H9 (cell line): ENCODE results near the gene ASXL3. TPM values are rescaled to one million over a fixed set of nuclear protein-coding genes. Genes with fewer than 3 reads are reported as not detected.

Experiments used
- DNase-seq: peaks from one replicate; pipeline ENCODE4 v3.0.0-alpha.2; 2017
- H2AFZ ChIP-seq: one replicate; pipeline ENCODE4 v1.6.1; 2013; ENCODE audit warnings: mild to moderate bottlenecking, low read length, control low read depth, moderate library complexity
- H2AK5ac ChIP-seq: 2 replicates; pipeline ENCODE4 v1.6.1; 2013; ENCODE audit warnings: low read length, control low read depth, mixed read lengths; ENCODE audit not compliant: insufficient read length
- H2BK120ac ChIP-seq: one replicate; pipeline ENCODE4 v1.6.1; 2013; ENCODE audit warnings: low read depth, mild to moderate bottlenecking, low read length, control low read depth, inconsistent platforms; ENCODE audit not compliant: poor library complexity, severe bottlenecking
- H2BK12ac ChIP-seq: 2 replicates; pipeline ENCODE4 v1.6.1; 2013; ENCODE audit warnings: low read length, control low read depth, mixed read lengths, low read depth; ENCODE audit not compliant: insufficient read length
- H2BK15ac ChIP-seq: 2 replicates; pipeline ENCODE4 v1.6.1; 2013; ENCODE audit warnings: low read depth, low read length, control low read depth
- H2BK20ac ChIP-seq: one replicate; pipeline ENCODE4 v1.6.1; 2013; ENCODE audit warnings: low read depth, mild to moderate bottlenecking, low read length, control low read depth, inconsistent platforms; ENCODE audit not compliant: poor library complexity, severe bottlenecking
- H2BK5ac ChIP-seq: 2 replicates; pipeline ENCODE4 v1.6.1; 2013; ENCODE audit warnings: low read length, control low read depth, mixed read lengths; ENCODE audit not compliant: insufficient read length
- H3K14ac ChIP-seq: 2 replicates; pipeline ENCODE4 v1.6.1; 2013; ENCODE audit warnings: low read length, control low read depth; ENCODE audit not compliant: insufficient read depth
- H3K18ac ChIP-seq: 2 replicates; pipeline ENCODE4 v1.6.1; 2013; ENCODE audit warnings: low read depth, mild to moderate bottlenecking, mixed read lengths, low read length, control low read depth; ENCODE audit not compliant: insufficient read length
- H3K23ac ChIP-seq: 2 replicates; pipeline ENCODE4 v1.6.1; 2013; ENCODE audit warnings: low read length, control low read depth, mixed read lengths, low read depth; ENCODE audit not compliant: insufficient read length
- H3K23me2 ChIP-seq: 2 replicates; pipeline ENCODE4 v1.6.1; 2013; ENCODE audit warnings: low read depth, mild to moderate bottlenecking, mixed read lengths, low read length, control low read depth; ENCODE audit not compliant: insufficient read length, poor library complexity, severe bottlenecking
- H3K27ac ChIP-seq: 2 replicates; pipeline ENCODE4 v1.5.1; 2013; ENCODE audit warnings: low read length, control low read depth, mixed read lengths, low read depth; ENCODE audit not compliant: insufficient read length
- H3K27me3 ChIP-seq: 2 replicates; pipeline ENCODE4 v1.6.1; 2013; ENCODE audit warnings: low read length, control low read depth, inconsistent platforms; ENCODE audit not compliant: insufficient read depth
- H3K4ac ChIP-seq: 2 replicates; pipeline ENCODE4 v1.6.1; 2013; ENCODE audit warnings: low read depth, mild to moderate bottlenecking, control low read depth, inconsistent platforms, low read length, moderate library complexity
- H3K4me1 ChIP-seq: 2 replicates; pipeline ENCODE4 v1.6.1; 2013; ENCODE audit warnings: low read length, control low read depth, inconsistent platforms; ENCODE audit not compliant: insufficient read depth
- H3K4me2 ChIP-seq: 2 replicates; pipeline ENCODE4 v1.6.1; 2013; ENCODE audit warnings: low read length, control low read depth, mixed read lengths; ENCODE audit not compliant: insufficient read length, insufficient read depth
- H3K56ac ChIP-seq: 2 replicates; pipeline ENCODE4 v1.6.1; 2013; ENCODE audit warnings: low read depth, mild to moderate bottlenecking, mixed read lengths, low read length, control low read depth; ENCODE audit not compliant: insufficient read length
- H3K79me1 ChIP-seq: 2 replicates; pipeline ENCODE4 v1.6.1; 2013; ENCODE audit warnings: low read depth, mild to moderate bottlenecking, moderate library complexity, low read length, control low read depth, inconsistent platforms; ENCODE audit not compliant: insufficient read depth, poor library complexity, severe bottlenecking
- H3K79me2 ChIP-seq: 2 replicates; pipeline ENCODE4 v1.6.1; 2013; ENCODE audit warnings: low read length, control low read depth, inconsistent platforms; ENCODE audit not compliant: insufficient read depth
- H3K9ac ChIP-seq: 2 replicates; pipeline ENCODE4 v1.6.1; 2013; ENCODE audit warnings: low read length, control low read depth, mixed read lengths; ENCODE audit not compliant: insufficient read length; ENCODE audit errors: extremely low read depth
- H3K9me3 ChIP-seq: one replicate; pipeline ENCODE4 v1.6.1; 2013; ENCODE audit warnings: low read depth, low read length, inconsistent platforms; ENCODE audit not compliant: control insufficient read depth
- H3T11ph ChIP-seq: one replicate; pipeline ENCODE4 v1.6.1; 2013; ENCODE audit warnings: mild to moderate bottlenecking, low read length, control low read depth, inconsistent platforms
- H4K20me1 ChIP-seq: one replicate; pipeline ENCODE4 v1.6.1; 2013; ENCODE audit not compliant: control insufficient read depth, insufficient read length, insufficient read depth
- H4K5ac ChIP-seq: 2 replicates; pipeline ENCODE4 v1.6.1; 2013; ENCODE audit warnings: low read depth, mild to moderate bottlenecking, mixed read lengths, low read length, control low read depth; ENCODE audit not compliant: insufficient read length
- H4K8ac ChIP-seq: replicated peaks from 2 replicates; pipeline ENCODE4 v1.6.1; 2013; ENCODE audit warnings: low read length, control low read depth, mixed read lengths, low read depth; ENCODE audit not compliant: insufficient read length
- H4K91ac ChIP-seq: 2 replicates; pipeline ENCODE4 v1.6.1; 2013; ENCODE audit warnings: low read depth, mild to moderate bottlenecking, moderate library complexity, mixed read lengths, low read length, control low read depth; ENCODE audit not compliant: insufficient read length
- H3K27ac Mint-ChIP-seq, 3 experiments: 2 replicates in 2 of 3; 3 replicates in 1 of 3; pipeline ENCODE4 v1.8.0; 2020 to 2021; ENCODE audit warnings: mixed read lengths in 3 of 3, mild to moderate bottlenecking in 1 of 3, moderate library complexity in 1 of 3
- H3K27me3 Mint-ChIP-seq: 2 replicates; pipeline ENCODE4 v1.8.0; 2021; ENCODE audit warnings: low read depth, mild to moderate bottlenecking, moderate library complexity, mixed read lengths
- H3K36me3 Mint-ChIP-seq, 3 experiments: 2 replicates in 2 of 3; 3 replicates in 1 of 3; pipeline ENCODE4 v1.8.0; 2020 to 2021; ENCODE audit warnings: low read depth in 3 of 3, mixed read lengths in 3 of 3; ENCODE audit not compliant: insufficient read depth in 1 of 3
- H3K4me1 Mint-ChIP-seq, 2 experiments: 2 replicates each; pipeline ENCODE4 v1.8.0; 2020; ENCODE audit warnings: mixed read lengths in 2 of 2
- H3K4me3 Mint-ChIP-seq, 2 experiments: 2 replicates in 1 of 2; 3 replicates in 1 of 2; pipeline ENCODE4 v1.8.0; 2020 to 2021; ENCODE audit warnings: mild to moderate bottlenecking in 2 of 2, mixed read lengths in 2 of 2, moderate library complexity in 1 of 2
- H3K9me3 Mint-ChIP-seq, 2 experiments: 2 replicates in 1 of 2; 3 replicates in 1 of 2; pipeline ENCODE4 v1.8.0; 2020; ENCODE audit warnings: mild to moderate bottlenecking in 2 of 2, mixed read lengths in 2 of 2, moderate library complexity in 1 of 2
- WGBS: extraction: QIAGEN DNeasy Blood & Tissue Kit; methylation state at CpG from one replicate; pipeline ENCODE4 v1.1.7; 2013; ENCODE audit warnings: missing lambda C conversion rate, low lambda C conversion rate, mixed read lengths; ENCODE audit not compliant: insufficient read length; ENCODE audit errors: extremely low coverage; 5-methylcytosine and 5-hydroxymethylcytosine counted together
- total RNA-seq: library from RNA; stranded (reverse); gene quantifications from 2 replicates; pipeline ENCODE4 v1.2.1, GENCODE V29; 2021
- TF ChIP-seq, protein P1 (sequence below): fragments of 200-600 bp; sonication (generic); conservative IDR thresholded peaks from 3 replicates; pipeline ENCODE4 v1.8.0; 2021; ENCODE audit warnings: antibody characterized with exemption, mild to moderate bottlenecking

ASXL3 gene
- total RNA-seq, 1 experiment from 2014 or later: 0.35 TPM

DNA sequence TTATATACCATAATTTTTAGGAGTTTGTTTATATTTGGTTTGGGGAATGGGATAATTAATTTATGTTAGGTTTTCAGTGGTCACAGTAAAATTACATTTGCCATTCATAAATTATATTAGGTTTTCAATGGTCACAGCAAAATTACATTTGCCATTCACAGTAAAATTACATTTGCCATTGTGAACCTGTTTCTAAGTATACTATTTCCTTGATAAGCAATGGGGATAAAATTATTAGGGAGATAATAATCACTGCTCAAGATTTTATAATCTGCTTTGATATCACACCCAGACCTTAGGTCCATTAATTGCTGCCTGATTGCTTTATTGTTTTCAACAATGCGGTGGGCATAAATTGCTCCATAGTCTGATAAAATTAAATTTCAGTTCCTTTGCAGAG lies 124.6 kb downstream of the ASXL3 start:
- no peak overlapping the region for H2AK5ac ChIP-seq
- H3K56ac ChIP-seq: no peak overlapping the region
- H4K91ac ChIP-seq: no peak overlapping the region
- no CpG with 5 or more reads among the region's 1 CpG for WGBS
- Mint-ChIP-seq H3K27ac (no peak overlapping the region), H3K36me3 (no peaks in the 10 kb centered on the region), H3K9me3 (no peaks in the 10 kb centered on the region), H3K27me3 (no peaks in the 10 kb centered on the region), H3K4me1 (no peaks in the 10 kb centered on the region), H3K4me3 (no peak overlapping the region)
- no peak for DNase-seq
- H3K23ac ChIP-seq: no peak overlapping the region
- no peak overlapping the region for H4K8ac ChIP-seq
- no peaks in the 10 kb centered on the region for H3K4me1 ChIP-seq
- H3K79me1 ChIP-seq: no peaks in the 10 kb centered on the region
- H3K79me2 ChIP-seq: no peaks in the 10 kb centered on the region
- H3K9ac ChIP-seq: no peak overlapping the region
- H3K27me3 ChIP-seq: no peaks in the 10 kb centered on the region
- no peak overlapping the region for H4K5ac ChIP-seq
- H3K4ac ChIP-seq: no peak overlapping the region
- H4K20me1 ChIP-seq: no peaks in the 10 kb centered on the region
- no peak overlapping the region for H2BK12ac ChIP-seq
- no peak overlapping the region for H3T11ph ChIP-seq
- H3K27ac ChIP-seq: no peak overlapping the region
- no peak overlapping the region for H3K14ac ChIP-seq
- no peaks in the 10 kb centered on the region for H3K9me3 ChIP-seq
- no peak overlapping the region for H2BK5ac ChIP-seq
- no peak overlapping the region for H2BK15ac ChIP-seq
- H2BK120ac ChIP-seq: no peak overlapping the region
- H3K18ac ChIP-seq: no peak overlapping the region
- TF ChIP-seq, protein P1, sequence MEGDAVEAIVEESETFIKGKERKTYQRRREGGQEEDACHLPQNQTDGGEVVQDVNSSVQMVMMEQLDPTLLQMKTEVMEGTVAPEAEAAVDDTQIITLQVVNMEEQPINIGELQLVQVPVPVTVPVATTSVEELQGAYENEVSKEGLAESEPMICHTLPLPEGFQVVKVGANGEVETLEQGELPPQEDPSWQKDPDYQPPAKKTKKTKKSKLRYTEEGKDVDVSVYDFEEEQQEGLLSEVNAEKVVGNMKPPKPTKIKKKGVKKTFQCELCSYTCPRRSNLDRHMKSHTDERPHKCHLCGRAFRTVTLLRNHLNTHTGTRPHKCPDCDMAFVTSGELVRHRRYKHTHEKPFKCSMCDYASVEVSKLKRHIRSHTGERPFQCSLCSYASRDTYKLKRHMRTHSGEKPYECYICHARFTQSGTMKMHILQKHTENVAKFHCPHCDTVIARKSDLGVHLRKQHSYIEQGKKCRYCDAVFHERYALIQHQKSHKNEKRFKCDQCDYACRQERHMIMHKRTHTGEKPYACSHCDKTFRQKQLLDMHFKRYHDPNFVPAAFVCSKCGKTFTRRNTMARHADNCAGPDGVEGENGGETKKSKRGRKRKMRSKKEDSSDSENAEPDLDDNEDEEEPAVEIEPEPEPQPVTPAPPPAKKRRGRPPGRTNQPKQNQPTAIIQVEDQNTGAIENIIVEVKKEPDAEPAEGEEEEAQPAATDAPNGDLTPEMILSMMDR: no peak
- H2BK20ac ChIP-seq: no peak overlapping the region
- no peak overlapping the region for H3K4me2 ChIP-seq
- H3K23me2 ChIP-seq: no peaks in the 10 kb centered on the region
- H2AFZ ChIP-seq: no peak overlapping the region
